Hepatocyte (in vitro differentiated cells): ENCODE measurements around the gene SNAP25. TPM values are rescaled to one million over a fixed set of nuclear protein-coding genes. Genes with fewer than 3 reads are reported as not detected.

Source experiments
- DNase-seq: peaks from one replicate; pipeline ENCODE4 v3.0.0-alpha.2; 2016; ENCODE audit warnings: low spot score
- H2AFZ ChIP-seq: fragments of 200-600 bp; sonication (generic); 2 replicates; pipeline ENCODE4 v1.6.0; 2016; ENCODE audit warnings: antibody characterized with exemption, mild to moderate bottlenecking
- H3K27ac ChIP-seq: fragments of 200-600 bp; sonication (generic); 2 replicates; pipeline ENCODE4 v1.5.1; 2016; ENCODE audit warnings: mild to moderate bottlenecking
- H3K27me3 ChIP-seq: fragments of 200-600 bp; sonication (generic); 2 replicates; pipeline ENCODE4 v1.6.1; 2016
- H3K36me3 ChIP-seq: fragments of 200-600 bp; sonication (generic); replicated peaks from 2 replicates; pipeline ENCODE4 v1.5.1; 2016; ENCODE audit warnings: low read depth; ENCODE audit not compliant: insufficient read depth
- H3K4me1 ChIP-seq: fragments of 200-600 bp; sonication (generic); 2 replicates; pipeline ENCODE4 v1.5.1; 2016; ENCODE audit warnings: mild to moderate bottlenecking, moderate library complexity; ENCODE audit not compliant: insufficient read depth
- H3K4me2 ChIP-seq: fragments of 200-600 bp; sonication (generic); 2 replicates; pipeline ENCODE4 v1.6.0; 2016
- H3K4me3 ChIP-seq: fragments of 200-600 bp; sonication (generic); 2 replicates; pipeline ENCODE4 v1.5.1; 2016; ENCODE audit warnings: mild to moderate bottlenecking
- H3K79me2 ChIP-seq: fragments of 200-600 bp; sonication (generic); 2 replicates; pipeline ENCODE4 v1.6.0; 2017; ENCODE audit warnings: mild to moderate bottlenecking
- H3K9me2 ChIP-seq: fragments of 200-600 bp; sonication (generic); replicated peaks from 2 replicates; pipeline ENCODE4 v1.6.0; 2017; ENCODE audit warnings: mild to moderate bottlenecking; ENCODE audit not compliant: insufficient read depth
- H3K9me3 ChIP-seq: fragments of 200-600 bp; sonication (generic); 2 replicates; pipeline ENCODE4 v1.5.1; 2016; ENCODE audit warnings: low read depth, mild to moderate bottlenecking
- H4K20me1 ChIP-seq: fragments of 200-600 bp; sonication (generic); 2 replicates; pipeline ENCODE4 v1.6.0; 2016; ENCODE audit warnings: mild to moderate bottlenecking; ENCODE audit not compliant: insufficient read depth, poor library complexity, severe bottlenecking
- EZH2 ChIP-seq: fragments of 200-600 bp; sonication (generic); IDR thresholded peaks from 2 replicates; pipeline ENCODE4 v1.6.1; 2016; ENCODE audit warnings: antibody characterized with exemption, mild to moderate bottlenecking, borderline replicate concordance
- EZH2phosphoT487 ChIP-seq: fragments of 200-600 bp; sonication (generic); IDR thresholded peaks from one replicate; pipeline ENCODE4 v1.6.1; 2018; ENCODE audit warnings: antibody characterized with exemption, mild to moderate bottlenecking, low read depth, moderate library complexity; ENCODE audit not compliant: unreplicated experiment, severe bottlenecking
- WGBS: methylation state at CpG from one replicate; pipeline ENCODE4 v1.1.6; 2016; ENCODE audit warnings: low lambda C conversion rate; ENCODE audit errors: missing lambda C conversion rate; 5-methylcytosine and 5-hydroxymethylcytosine counted together
- polyA plus RNA-seq: library from polyadenylated mRNA; unstranded; fragments of >200 nt; fragmentation: Nextera tagmentation; extraction: Ambion mirVana; gene quantifications from 2 replicates; pipeline ENCODE4 v1.2.1, GENCODE V29; 2016
- total RNA-seq: library from RNA; depleted of rRNA; stranded (reverse); fragments of >200 nt; gene quantifications from 2 replicates; pipeline ENCODE4 v1.2.3, GENCODE V29; 2014
- TF ChIP-seq, protein P1 (sequence below): fragments of 200-600 bp; sonication (generic); IDR thresholded peaks from 2 replicates; pipeline ENCODE4 v1.5.1; 2016; ENCODE audit warnings: antibody characterized with exemption, mild to moderate bottlenecking; ENCODE audit not compliant: poor library complexity

The SNAP25 gene
- total and polyA plus RNA-seq, 2 experiments from 2014 or later: 3.7 to 5.2 TPM

DNA sequence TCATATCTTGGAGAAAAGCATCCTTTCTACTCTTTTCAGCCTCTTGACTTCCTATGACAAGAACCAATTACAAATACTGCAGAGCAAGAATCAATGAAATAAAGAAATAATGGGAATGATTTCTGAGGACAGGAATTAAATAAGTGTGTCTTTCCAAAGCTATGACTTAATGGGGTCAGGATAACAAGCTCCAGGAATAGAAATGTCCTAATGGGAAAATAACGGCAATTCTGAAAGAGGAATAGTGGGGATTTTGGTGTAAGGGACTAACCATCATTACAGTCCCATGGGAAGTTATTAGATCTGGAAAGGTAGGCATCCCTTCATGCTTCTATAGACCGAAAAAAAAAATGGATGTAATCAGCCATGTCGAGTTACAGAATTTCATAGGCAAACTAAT lies 28.2 kb upstream of the SNAP25 start:
- Histone ChIP-seq H3K27me3 (no peaks in the 10 kb centered on the region), H3K4me1 (no peaks in the 10 kb centered on the region), H4K20me1 (no peaks in the 10 kb centered on the region), H3K4me3 (no peak overlapping the region), H3K4me2 (no peak overlapping the region), H3K36me3 (no peaks in the 10 kb centered on the region), H3K79me2 (no peaks in the 10 kb centered on the region), H2AFZ (no peak overlapping the region), H3K27ac (no peak overlapping the region), H3K9me2 (no peaks in the 10 kb centered on the region), H3K9me3 (no peaks in the 10 kb centered on the region)
- DNase-seq: no peak
- no peak for TF ChIP-seq EZH2phosphoT487
- 92% methylated on average over 3 of the region's 3 CpGs for WGBS

DNA sequence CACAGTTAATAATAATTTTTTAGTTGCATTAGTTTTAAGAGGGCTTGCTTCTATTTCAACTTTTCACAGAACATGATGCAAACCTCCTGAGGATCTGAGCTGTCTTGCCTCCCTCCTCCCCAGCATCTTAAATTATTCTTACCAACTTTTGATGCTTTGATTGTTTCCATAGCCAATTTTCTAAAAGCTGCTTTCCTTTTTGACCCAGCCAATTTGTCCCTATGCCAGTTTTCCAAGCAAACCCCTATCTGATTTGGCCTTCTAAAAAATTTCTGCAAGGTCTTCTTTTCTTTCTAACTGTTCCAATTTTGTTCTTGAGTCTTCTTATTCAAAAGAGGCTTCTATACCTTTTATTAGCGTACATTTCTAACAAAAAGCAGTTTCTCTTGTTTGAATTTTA lies 26.5 kb upstream of the SNAP25 start:
- no peak for DNase-seq
- H2AFZ ChIP-seq: no peak overlapping the region
- no peaks in the 10 kb centered on the region for H3K36me3 ChIP-seq
- no peak overlapping the region for H3K4me2 ChIP-seq
- H3K27ac ChIP-seq: no peak overlapping the region
- H3K4me3 ChIP-seq: no peak overlapping the region
- H3K9me2 ChIP-seq: no peaks in the 10 kb centered on the region
- TF ChIP-seq EZH2phosphoT487 (no peak), EZH2 (no peak)
- H4K20me1 ChIP-seq: no peaks in the 10 kb centered on the region
- no peaks in the 10 kb centered on the region for H3K79me2 ChIP-seq
- no peaks in the 10 kb centered on the region for H3K4me1 ChIP-seq
- WGBS: 90% methylated on average over 1 of the region's 1 CpG
- H3K27me3 ChIP-seq: no peaks in the 10 kb centered on the region
- no peaks in the 10 kb centered on the region for H3K9me3 ChIP-seq

DNA sequence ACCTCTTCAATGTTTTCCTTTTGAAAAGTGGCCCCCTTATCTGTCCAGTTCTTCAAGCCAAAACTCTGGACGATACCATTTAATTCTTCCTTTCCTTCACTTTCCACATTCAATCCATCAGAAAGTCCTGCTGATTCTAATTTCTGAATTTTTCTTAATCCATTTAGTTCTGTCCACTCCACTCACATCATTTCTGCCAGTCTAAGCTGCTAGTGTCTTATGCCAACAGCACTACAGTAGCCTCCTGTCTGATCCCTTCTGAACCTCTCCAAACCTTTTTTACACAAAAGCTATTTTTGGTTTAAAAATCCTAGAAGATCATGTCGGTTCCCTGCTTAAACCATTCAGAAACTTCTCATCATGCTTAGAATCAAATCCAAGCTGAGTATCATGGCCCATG lies 24.5 kb upstream of the SNAP25 start:
- no peak for DNase-seq
- Histone ChIP-seq H3K9me3 (no peaks in the 10 kb centered on the region), H3K9me2 (no peaks in the 10 kb centered on the region), H4K20me1 (no peaks in the 10 kb centered on the region), H3K4me2 (no peak overlapping the region), H2AFZ (no peak overlapping the region), H3K79me2 (no peaks in the 10 kb centered on the region), H3K36me3 (no peaks in the 10 kb centered on the region), H3K27ac (no peak overlapping the region), H3K4me3 (no peak overlapping the region), H3K4me1 (no peaks in the 10 kb centered on the region), H3K27me3 (no peaks in the 10 kb centered on the region)
- TF ChIP-seq EZH2 (no peak), EZH2phosphoT487 (no peak)
- TF ChIP-seq, protein P1, sequence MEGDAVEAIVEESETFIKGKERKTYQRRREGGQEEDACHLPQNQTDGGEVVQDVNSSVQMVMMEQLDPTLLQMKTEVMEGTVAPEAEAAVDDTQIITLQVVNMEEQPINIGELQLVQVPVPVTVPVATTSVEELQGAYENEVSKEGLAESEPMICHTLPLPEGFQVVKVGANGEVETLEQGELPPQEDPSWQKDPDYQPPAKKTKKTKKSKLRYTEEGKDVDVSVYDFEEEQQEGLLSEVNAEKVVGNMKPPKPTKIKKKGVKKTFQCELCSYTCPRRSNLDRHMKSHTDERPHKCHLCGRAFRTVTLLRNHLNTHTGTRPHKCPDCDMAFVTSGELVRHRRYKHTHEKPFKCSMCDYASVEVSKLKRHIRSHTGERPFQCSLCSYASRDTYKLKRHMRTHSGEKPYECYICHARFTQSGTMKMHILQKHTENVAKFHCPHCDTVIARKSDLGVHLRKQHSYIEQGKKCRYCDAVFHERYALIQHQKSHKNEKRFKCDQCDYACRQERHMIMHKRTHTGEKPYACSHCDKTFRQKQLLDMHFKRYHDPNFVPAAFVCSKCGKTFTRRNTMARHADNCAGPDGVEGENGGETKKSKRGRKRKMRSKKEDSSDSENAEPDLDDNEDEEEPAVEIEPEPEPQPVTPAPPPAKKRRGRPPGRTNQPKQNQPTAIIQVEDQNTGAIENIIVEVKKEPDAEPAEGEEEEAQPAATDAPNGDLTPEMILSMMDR: no peak
- 95% methylated on average over 2 of the region's 2 CpGs for WGBS

DNA sequence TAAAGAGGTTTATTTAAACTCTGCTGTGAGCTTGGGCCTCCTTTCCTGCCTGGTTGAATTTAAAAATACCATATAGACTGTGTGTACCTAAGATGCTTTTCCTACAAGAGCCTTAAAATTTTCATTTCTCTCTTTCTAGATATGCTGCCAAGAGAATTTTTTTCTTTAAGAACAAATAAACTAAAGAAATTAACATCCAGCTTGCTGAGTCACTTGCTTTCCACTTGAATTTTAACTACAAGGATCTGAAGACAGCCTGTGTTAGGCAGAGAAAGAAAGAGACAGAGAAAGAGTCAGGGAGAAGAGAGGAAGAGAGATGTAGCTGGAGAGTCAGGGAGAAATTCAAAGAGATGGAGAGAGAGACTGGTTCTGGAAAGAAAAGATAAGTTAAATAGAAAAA lies 18.3 kb upstream of the SNAP25 start:
- Histone ChIP-seq H3K9me2 (peaks cover under 1% of the 10 kb centered on the region), H3K36me3 (no peaks in the 10 kb centered on the region), H3K9me3 (no peaks in the 10 kb centered on the region), H3K79me2 (no peaks in the 10 kb centered on the region), H3K4me2 (no peak overlapping the region), H3K27me3 (no peaks in the 10 kb centered on the region), H3K27ac (no peak overlapping the region), H4K20me1 (no peaks in the 10 kb centered on the region), H3K4me1 (no peaks in the 10 kb centered on the region), H3K4me3 (no peak overlapping the region), H2AFZ (no peak overlapping the region)
- no peak for DNase-seq
- TF ChIP-seq EZH2 (no peak), EZH2phosphoT487 (no peak)
- TF ChIP-seq, protein P1: no peak
